HG03196 (cell line): ENCODE data around the gene APC2.
"Not testable (repeated sequence)": the region's sequence is repeated elsewhere in the genome, so short reads cannot be mapped to it uniquely, and the experiment has no call there.

Source experiments
- ATAC-seq: cut with Tn5 transposase; IDR thresholded peaks from one replicate; pipeline ENCODE4 v1.9.1; 2021; ENCODE audit not compliant: unreplicated experiment

APC2 gene

GRCh38 chr19:1412323-1412923 is 37.5 kb upstream of the APC2 start:
- no peak for ATAC-seq

DNA sequence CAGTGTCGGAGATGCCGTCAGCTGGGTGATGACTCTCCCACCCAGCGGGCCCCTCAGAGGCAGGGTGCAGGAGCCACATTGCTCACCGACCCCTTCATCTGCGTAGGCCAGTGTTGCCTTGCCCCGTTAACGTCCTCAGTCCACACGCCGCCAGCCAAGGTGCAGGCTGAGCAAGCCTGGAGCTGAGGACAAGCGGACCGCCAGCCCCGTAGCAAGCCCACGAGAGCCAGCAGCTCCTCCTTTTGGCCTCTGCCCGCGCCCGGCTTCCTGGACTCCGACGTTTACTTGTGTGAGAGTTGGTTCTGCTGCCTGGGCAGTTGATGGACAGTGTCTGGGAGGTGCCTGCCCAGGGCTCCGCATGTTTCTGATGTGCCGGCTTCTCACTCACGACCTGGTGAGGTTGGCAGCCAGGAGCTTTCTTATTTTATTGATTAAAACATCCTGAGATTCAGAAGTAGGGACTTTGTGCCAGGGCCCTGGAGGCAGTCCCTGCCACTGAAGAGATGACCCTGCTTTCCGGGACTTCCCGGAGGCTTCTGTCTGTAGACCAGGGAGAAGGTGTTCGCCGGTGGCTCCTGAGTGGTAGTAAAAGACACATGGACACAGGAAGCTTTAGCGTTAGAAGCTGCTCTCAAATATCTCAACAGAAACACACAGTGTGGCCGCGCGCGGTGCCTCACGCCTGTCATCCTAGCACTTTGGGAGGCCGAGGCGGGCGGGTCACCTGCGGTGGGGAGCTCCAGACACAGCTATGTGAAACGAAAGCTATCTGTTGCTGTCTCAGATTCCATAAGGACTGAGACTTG is 36.7 kb upstream of the APC2 start:
- no peak for ATAC-seq

- ATAC-seq: no peak
Measured at GRCh38 chr19:1416014-1416841, 33.7 kb upstream of the APC2 start.

GRCh38 chr19:1417145-1417544 is 32.8 kb upstream of the APC2 start:
- no peak for ATAC-seq

GRCh38 chr19:1417681-1418495 is 32.0 kb upstream of the APC2 start:
- no peak for ATAC-seq

DNA sequence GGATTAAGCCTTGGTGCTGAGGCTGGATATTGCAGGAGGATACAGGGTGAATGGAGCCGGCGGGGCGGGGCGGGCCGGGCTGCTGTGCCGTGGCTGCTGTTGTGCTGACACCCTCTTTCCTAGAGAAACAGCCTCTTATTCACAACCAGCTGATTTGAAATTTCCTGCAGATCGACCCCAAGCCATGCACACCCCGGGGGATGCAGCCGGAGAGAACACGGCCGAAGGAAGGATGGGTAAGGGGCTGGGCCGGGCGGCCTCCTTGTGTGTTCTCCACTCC is 31.5 kb upstream of the APC2 start:
- ATAC-seq: no peak

GRCh38 chr19:1418951-1419738 is 30.8 kb upstream of the APC2 start:
- no peak for ATAC-seq

DNA sequence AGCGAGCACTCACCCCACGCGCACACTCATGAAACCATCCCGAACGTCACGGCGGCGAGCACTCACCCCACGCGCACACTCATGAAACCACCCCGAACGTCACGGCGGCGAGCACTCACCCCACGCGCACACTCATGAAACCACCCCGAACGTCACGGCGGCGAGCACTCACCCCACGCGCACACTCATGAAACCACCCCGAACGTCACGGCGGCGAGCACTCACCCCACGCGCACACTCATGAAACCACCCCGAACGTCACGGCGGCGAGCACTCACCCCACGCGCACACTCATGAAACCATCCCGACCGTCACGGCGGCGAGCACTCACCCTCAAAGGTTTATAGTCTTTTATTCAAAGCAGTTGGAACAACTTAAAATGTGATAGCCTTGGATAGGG is 29.8 kb upstream of the APC2 start:
- not testable (repeated sequence) for ATAC-seq

DNA sequence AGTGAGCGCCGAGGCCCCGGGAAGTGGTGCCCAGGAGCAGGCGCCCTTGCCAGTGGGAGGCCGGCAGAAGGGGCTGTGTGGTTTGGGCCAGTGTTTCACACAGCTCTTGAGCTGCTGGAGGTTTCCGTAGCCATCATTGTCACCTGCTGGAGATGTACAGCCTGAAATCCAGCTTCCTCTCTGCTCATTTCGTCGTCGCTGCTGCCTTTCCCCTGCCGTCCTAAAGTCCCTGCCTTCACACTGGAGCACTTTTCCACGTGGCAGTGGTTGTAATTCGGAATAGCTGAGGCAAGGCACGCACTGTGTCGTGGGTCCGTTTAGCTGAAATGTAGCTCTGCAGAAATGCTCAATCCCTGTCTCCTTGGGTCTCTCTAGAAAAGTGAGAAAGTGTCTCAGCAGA is 29.3 kb upstream of the APC2 start:
- no peak for ATAC-seq

- no peak for ATAC-seq
Measured at GRCh38 chr19:1421218-1421957, 28.5 kb upstream of the APC2 start.

DNA sequence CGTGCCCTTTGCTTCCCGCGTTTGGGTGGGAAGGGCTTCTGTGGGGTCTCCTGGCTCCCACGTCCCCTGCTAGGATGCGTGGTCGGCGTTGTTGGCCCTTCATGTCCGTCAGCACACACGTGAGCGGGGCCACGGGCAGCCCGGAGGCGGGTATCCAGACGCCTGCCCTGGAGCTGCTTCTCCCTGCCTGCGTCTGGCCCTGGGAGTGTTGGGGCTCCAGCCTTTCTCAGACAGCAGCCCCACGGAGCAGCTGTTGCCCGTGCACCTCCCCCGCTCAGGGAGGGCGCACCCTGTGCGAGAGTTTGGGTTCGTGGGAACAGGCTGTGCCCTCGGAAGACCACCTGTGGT is 28.0 kb upstream of the APC2 start:
- ATAC-seq: no peak

DNA sequence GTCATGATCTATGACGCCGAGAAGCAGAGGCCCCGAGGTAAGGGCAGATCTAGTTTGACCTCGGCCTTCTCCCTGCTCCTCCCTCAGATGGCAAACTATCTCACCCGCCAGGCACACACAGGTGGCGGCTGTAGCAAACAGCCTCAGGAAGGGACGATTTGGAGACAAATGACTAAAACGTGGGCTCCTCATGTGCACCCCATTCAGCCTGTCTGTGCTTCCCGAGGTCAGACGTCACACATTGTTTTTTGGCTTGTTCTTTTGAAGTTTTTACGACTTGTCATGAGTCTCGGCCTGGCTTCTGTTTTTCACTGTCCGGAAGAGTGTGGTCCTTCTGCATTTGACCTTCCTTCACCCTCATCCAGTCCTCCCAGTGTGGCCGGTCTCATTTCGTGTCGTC is 27.6 kb upstream of the APC2 start:
- ATAC-seq: no peak

DNA sequence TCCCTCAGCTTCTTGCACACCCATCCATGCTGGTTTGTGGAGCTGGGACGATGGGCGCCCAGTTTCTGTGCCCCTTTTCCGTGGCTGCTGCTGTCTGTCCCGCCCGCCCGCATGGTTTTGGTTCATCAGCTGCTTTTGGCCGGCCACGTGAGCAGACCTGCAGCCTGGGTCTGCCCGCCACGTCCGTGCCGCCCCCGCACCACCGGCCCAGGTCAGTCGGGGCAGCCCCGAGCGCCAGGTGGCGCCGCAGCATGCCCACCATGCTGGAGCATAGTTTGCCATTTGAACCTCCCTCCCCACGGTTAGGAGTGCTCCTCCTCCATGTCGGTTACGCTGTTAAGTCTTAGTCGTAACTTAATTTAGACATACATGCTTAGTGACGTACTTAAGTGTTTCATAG is 27.0 kb upstream of the APC2 start:
- no peak for ATAC-seq

GRCh38 chr19:1423436-1424191 is 26.3 kb upstream of the APC2 start:
- no peak for ATAC-seq

DNA sequence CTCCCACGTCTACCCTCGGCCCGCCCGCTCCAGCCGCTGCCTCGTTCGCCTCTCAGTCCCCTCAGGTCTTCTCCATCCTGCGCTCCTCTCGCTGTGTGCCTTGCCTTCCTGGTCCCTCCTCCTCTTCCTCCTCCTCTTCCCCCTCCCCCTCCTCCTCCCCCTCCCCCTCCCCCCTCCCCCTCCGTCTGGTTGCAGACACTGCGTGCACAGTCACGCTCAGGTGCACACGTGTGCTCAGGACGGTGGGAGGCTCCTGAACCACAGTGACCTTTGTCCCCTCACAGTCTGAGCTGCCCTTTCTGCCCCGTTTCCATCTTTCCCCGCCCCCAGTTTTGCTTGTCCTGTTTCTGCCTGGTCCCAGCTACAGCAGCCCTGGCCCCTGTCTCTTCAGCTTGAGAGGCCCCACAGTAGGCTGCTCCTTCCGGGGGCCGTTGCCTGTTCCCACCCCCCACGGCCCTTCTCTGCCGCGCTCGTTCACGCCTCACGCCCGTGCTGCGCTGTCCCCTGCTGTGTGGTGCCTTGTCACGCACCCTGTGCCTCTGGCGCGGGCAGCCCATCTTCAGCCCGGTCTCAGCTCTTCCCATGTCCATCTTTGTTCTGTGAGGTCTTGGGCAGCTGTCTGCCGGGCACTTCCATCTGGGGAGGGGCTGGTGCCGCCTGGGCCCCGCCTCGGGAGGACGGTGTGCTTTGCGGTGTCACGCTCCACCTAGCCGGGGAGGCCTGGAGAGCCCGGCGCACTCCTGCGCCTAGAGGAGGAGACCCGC is 25.5 kb upstream of the APC2 start:
- ATAC-seq: no peak

GRCh38 chr19:1425102-1425837 is 24.7 kb upstream of the APC2 start:
- no peak for ATAC-seq

DNA sequence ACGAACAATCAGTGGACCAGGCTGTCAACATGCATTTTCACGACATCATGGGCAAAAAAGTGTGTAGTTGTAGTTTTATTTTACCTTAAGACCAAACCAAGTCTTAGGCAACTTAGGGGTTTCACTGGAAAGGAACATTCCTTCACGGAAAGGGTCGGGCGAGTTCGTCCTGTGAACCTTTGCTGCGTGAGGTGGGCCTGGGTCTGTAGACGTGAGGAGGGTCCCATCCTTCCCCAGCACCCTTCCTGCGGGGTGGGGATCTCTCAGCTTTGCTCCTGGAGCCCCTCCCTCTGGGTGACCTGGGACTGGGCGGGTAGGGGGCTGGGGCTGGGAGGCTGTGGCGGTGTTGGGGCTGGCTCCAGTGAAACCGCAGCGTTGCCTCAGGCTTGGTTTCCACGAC is 24.0 kb upstream of the APC2 start:
- no peak for ATAC-seq

DNA sequence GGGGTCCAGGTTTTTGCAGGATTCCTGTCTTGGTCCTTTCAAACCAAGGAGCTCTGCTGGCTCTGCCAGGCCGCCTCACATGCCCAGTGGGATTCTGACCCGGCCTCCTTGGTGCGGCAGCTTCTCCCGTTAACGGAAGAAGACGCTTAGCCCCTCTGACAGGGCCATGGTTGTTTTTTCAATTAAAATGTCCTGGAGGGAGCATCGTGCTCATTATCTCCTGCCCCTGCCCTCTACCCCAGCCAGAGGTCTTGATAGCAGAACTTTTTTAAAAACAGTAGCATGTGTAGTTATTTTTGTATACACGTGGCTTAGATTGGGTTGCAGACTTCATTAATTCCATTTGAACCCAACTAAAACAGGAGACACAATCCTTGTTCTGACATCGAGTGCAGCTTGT is 23.2 kb upstream of the APC2 start:
- no peak for ATAC-seq
